Tibial nerve (tissue), 4 donors: ENCODE data around the gene TBL1XR1.

Source experiments
- CTCF ChIP-seq, 5 experiments: fragments of 200-600 bp in 3 of 5; fragments of 450-650 bp in 2 of 5; sonication (generic) in 3 of 5; IDR thresholded peaks; one replicate each; pipeline ENCODE4 v1.5.1; 2016 to 2019; ENCODE audit warnings: antibody characterized with exemption in 5 of 5, mild to moderate bottlenecking in 3 of 5, moderate library complexity in 2 of 5
- EP300 ChIP-seq, 2 donors: sonication (generic); formaldehyde crosslinking; IDR thresholded peaks; one replicate each; pipeline ENCODE4 v1.6.1; 2017; ENCODE audit warnings: antibody characterized with exemption in 2 of 2, mild to moderate bottlenecking in 1 of 2
- POLR2A ChIP-seq, 2 donors: fragments of 450-650 bp; IDR thresholded peaks; one replicate each; pipeline ENCODE4 v1.6.1; 2017; ENCODE audit warnings: antibody characterized with exemption in 2 of 2, mild to moderate bottlenecking in 2 of 2, moderate library complexity in 2 of 2

- TF ChIP-seq POLR2A (IDR thresholded peaks at IDR 0.05) (no peak), EP300 (IDR thresholded peaks at IDR 0.05) (no peak), CTCF (IDR thresholded peaks at IDR 0.05) (no peak)
Observed at GRCh38 chr3:177147790-177148189, 49.5 kb downstream of the TBL1XR1 start.
